IPS DF 4.7 (cell line): ENCODE measurements around the gene ADAM10.

Experiments used
- DNase-seq: peaks from one replicate; pipeline ENCODE4 v3.0.0-alpha.2; 2013; ENCODE audit warnings: low spot score; ENCODE audit errors: extremely low read depth

The ADAM10 gene

GRCh38 chr15:58554758-58555157 is 194.7 kb downstream of the ADAM10 start:
- DNase-seq = no peak

- no peak for DNase-seq
These were observed 196.1 kb downstream of the ADAM10 start for GRCh38 chr15:58553365-58553918.

DNA sequence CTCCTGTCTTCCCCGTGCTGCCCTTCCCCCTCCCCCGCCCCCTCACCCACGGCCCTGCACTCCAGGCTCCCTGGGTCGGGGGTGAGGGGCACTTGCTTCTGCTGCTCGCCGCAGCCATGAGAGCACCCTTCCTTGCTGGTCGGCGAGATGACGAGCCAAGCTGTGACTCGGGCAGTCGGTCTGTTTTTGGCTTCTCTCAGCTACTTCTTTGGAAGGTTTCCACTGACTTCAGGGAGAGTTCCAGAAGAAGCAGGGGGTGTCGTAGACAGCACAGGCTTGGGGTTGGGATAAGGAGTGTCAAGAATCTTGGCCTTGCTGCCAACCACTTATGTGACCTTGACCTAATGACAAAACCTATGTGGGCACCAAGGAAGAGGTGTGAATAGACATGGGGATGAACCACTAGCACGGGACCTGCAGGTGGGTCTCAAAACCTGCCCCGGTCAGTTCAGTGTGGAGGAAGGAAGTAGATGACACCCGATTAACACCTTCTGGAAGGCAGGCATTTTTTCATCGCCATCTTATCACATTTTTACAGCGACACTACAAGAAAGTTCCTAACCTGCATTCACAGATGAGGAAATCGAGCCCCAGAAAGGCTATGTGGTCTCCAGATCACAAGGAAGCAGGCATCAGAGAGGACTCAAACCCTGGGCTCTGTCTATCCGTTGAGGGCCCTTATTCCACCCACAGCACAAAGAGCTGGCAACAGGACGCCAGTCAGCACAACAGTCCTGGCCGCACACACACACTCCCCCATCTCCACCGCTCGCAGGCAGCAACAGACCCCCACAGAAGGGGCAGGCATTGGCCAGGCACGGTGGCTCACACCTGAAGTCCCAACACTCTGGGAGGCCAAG is 196.8 kb downstream of the ADAM10 start:
- DNase-seq = no peak

- no peak for DNase-seq
These were observed 197.6 kb downstream of the ADAM10 start for GRCh38 chr15:58551764-58552504.

DNA sequence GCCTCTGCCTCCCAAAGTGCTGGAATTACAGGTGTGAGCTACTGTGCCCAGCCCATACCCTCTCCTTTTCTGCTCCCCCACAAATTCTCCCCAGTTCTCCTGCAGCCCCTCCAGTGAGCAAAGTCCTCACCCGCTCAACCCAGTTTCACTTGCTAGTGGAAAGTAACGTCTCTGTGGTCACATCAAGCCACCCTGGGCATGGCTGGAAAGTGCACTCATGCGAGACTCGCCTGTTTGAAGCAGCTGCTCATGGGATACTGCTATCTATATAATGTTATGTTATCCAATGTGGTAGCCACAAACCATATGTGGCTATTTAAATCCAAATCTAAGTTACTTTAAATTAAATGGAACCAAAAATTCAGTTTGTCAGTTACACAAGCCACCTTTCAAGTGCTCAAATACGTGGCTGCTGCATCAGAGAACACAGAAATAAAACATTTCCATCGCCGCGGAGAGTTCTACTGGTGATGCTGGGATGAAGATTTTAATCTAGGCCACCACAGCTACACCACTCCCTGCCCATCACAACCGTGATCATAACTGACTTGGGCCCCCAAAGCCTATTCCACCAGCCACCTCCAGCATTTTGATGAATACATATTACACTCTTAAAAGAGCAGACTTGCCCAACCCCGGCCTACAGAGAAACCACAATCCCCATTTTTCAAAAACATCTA is 198.3 kb downstream of the ADAM10 start:
- DNase-seq = no peak

DNA sequence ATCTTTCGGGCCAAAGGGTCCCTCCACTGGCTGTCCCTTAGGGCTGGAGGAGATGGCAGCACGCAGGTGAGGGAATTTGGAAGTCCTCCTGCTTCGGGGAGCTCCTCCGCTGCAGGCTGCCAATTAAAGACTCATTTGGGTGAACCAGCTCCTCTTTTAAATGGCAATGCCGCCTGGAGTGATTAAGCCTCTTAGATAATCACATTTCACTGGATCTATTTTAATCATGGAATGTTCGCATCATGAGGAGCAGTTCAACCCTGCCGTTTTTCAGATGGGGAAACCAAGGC is 199.8 kb downstream of the ADAM10 start:
- DNase-seq = no peak

DNA sequence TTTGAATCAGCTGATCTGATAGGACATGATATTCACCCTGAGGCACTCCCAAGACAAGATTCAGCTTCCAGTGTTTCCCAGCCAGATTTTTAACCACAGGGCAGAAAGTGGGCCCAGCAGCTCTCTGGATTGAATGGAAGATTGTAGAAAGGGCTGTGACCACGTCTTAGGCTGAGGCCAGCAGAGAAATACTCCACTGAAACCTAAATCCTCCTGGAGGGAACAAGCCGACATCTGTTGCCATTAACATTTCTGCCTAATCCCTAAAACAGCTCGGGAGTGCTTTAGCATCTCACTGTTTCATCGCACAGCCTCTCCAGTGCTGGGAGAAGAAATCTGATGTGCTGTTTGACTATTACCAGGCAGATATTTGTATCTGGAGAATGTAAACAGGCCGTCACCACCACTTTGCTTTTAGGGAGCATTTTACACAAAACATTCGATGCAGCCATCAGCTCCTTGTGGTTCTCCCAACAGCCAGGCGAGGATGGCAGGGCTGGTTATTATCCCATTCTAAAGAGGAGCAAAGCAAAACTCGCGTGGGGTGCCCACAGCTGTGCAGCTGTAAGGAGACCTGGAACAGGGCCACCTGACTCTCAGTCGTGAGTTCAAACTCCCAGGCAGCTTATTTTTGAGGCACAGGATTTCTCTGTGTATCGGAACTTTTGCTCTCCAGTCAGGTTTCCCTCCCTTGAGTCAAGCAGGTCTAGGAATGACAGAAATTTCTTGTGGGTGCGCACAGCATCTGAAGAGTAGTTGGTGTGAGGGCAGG is 200.3 kb downstream of the ADAM10 start:
- no peak for DNase-seq

- no peak for DNase-seq
These were observed 201.0 kb downstream of the ADAM10 start for GRCh38 chr15:58548308-58549012.

- DNase-seq = no peak
These were observed 201.7 kb downstream of the ADAM10 start for GRCh38 chr15:58547628-58548307.

GRCh38 chr15:58546635-58547627 is 202.6 kb downstream of the ADAM10 start:
- no peak for DNase-seq

DNA sequence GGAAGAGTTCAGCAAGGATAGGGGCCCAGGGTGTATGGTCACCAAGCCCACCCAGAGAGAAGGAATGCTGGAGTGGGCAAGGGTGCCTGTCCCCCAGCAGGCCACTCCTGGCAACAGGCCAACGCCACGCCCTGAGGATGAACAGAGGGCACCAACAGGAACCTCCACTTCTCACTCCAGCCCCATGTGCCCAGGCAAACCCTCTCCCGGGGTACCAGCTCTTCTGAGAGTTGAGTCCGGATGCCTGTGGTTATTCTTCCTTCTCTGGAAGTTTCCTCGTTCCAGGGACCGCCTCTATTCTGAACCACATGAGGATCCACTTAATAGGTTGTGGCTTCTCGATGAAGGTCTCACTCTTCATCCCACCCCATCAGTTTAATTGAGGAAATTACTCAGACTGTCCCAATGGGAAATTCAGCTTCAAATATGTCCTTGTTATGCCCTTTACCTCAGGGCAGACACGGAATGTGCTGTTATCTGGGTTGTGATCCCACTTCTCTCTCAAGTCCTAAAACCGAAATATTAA is 203.4 kb downstream of the ADAM10 start:
- DNase-seq = no peak

GRCh38 chr15:58545307-58546065 is 204.0 kb downstream of the ADAM10 start:
- DNase-seq = no peak

DNA sequence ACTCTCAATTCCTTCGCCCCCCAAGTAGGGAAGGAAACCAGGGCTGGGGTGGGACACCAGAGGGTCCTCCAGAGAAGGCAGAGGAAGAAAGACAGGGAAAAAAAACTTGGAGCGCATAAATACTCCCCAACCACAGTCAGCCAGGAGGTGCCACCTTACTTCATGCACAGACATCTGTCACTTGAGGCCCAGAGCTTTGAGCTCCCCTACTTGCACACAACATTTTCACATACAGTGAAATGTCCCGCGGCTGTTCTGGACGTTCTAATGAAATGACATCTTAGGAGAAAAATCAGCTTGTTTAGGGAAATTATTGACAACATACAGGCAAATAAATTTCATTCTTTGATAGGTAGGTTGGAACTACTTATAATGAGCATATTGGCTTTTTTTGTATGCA is 204.8 kb downstream of the ADAM10 start:
- no peak for DNase-seq

DNA sequence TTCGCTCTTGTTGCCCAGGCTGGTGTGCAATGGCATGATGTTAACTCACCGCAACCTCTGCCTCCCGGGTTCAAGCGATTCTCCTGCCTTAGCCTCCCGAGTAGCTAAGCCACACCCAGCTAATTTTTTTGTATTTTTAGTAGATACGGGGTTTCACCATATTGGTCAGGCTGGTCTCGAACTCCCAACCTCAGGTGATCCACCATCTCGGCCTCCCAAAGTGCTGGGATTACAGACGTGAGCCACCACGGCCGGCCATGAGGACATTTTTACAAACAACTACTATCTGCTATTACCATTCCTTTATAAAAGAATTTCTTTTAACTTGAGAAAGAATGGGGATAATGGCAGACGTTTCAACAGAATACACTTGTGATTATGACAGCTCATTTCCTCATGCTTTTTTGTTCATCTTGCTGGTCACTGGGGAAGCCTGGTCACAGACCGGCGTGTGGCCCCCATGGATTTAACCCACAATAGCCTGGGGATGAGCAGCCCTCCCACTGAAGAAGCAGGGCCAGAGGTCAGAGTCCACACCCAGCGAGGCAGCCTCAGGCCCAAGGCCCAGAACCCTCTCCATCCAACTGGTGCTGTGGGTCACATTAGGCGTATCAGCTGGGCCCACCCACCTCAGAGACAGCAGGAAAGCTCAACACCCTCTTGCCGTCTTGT is 205.7 kb downstream of the ADAM10 start:
- DNase-seq = no peak

DNA sequence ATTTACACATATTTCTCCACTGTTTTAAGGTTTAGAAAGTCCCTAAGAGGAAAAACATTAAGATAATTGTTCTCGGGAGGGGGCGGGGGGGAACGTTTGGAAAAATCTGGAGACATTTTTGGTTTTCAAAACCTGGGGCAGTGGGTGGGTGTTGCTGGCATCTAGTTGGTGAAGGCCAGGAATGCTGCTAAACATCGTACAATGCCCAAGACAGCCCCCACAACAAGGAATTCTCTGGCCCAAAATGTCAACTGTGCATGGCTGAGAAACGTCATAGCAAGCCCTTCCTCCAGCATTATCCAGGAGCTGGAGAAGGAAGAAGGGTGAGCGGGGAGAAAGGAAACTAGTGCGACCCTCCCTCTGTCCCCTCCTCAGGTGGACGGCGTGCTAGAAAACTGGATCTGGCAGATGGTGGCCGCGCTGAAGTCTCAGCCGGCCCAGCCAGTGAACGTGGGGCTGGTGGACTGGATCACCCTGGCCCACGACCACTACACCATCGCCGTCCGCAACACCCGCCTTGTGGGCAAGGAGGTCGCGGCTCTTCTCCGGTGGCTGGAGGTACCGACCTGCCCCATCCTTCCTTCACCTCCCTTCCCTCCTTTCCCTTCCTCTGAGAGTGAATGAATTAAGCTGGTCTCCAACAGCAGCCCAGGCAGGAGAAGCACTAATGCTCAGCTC is 208.0 kb downstream of the ADAM10 start:
- no peak for DNase-seq

DNA sequence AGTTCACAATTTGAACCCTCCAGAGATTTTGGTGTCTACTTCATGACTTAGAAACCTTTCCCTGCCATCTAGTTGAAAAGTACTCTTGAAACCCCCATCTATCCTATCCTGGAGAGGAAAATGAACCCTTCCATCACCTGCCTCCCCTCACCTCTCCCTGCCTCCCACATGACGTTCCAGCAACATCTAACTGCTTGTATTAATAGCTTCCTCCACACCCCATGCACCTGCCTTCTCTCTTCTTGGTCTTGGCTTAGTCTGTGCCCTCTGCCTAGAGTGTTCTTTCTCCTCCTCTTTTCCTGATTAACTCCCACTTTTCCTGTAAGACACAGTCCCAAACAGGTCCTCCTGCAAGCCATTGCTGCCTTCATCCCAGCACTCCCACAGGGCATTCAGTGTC is 210.0 kb downstream of the ADAM10 start:
- no peak for DNase-seq

GRCh38 chr15:58538901-58539300 is 210.6 kb downstream of the ADAM10 start:
- DNase-seq = no peak
